Thymus (tissue), 11 donors: Measurements from ENCODE around the gene CFAP91. TPM values are rescaled to one million over a fixed set of nuclear protein-coding genes. Genes with fewer than 3 reads are reported as not detected.

Experiments
- DNase-seq, 9 donors: peaks; one replicate each; pipeline ENCODE4 v3.0.0-alpha.2; 2013; ENCODE audit warnings: low spot score in 9 of 9, low read depth in 6 of 9, missing footprints in 1 of 9
- H3K27ac ChIP-seq, 2 donors: one replicate each; pipeline ENCODE4 v1.5.1; 2013; ENCODE audit warnings: control low read depth in 1 of 2, low read depth in 1 of 2, low read length in 1 of 2, mild to moderate bottlenecking in 1 of 2, moderate library complexity in 1 of 2
- H3K27me3 ChIP-seq, 2 donors: one replicate each; pipeline ENCODE4 v1.5.1; 2013; ENCODE audit warnings: low read length in 1 of 2; ENCODE audit not compliant: control insufficient read depth in 2 of 2, insufficient read depth in 1 of 2
- H3K36me3 ChIP-seq, 2 donors: one replicate each; pipeline ENCODE4 v1.5.1; 2013; ENCODE audit warnings: low read length in 1 of 2, mild to moderate bottlenecking in 1 of 2, moderate library complexity in 1 of 2; ENCODE audit not compliant: control insufficient read depth in 2 of 2, insufficient read depth in 2 of 2
- H3K4me1 ChIP-seq, 2 donors: one replicate each; pipeline ENCODE4 v1.5.1; 2013; ENCODE audit warnings: low read length in 2 of 2; ENCODE audit not compliant: control insufficient read depth in 2 of 2, insufficient read depth in 2 of 2
- H3K4me3 ChIP-seq, 2 donors: one replicate each; pipeline ENCODE4 v1.5.1; 2013; ENCODE audit warnings: low read length in 2 of 2, control low read depth in 1 of 2, mild to moderate bottlenecking in 1 of 2
- H3K9me3 ChIP-seq, 2 donors: one replicate each; pipeline ENCODE4 v1.5.1; 2013; ENCODE audit warnings: low read length in 1 of 2, mild to moderate bottlenecking in 1 of 2; ENCODE audit not compliant: control insufficient read depth in 2 of 2, insufficient read depth in 1 of 2
- WGBS: extraction: QIAGEN DNeasy Blood & Tissue Kit; methylation state at CpG from one replicate; pipeline ENCODE4 v1.1.7; 2013; 5-methylcytosine and 5-hydroxymethylcytosine counted together
- polyA plus RNA-seq: library from polyadenylated mRNA; stranded (reverse); fragments of 200-250 nt; gene quantifications from one replicate; pipeline ENCODE4 v1.2.3, GENCODE V29; 2013
- total RNA-seq: library from RNA; stranded (reverse); fragments of 120-200 nt; gene quantifications from one replicate; pipeline ENCODE4 v1.2.4, GENCODE V29; 2013
- donor health status: healthy.

Gene CFAP91
- total and polyA plus RNA-seq, 2 donors, result 1.1 to 2.8 TPM

DNA sequence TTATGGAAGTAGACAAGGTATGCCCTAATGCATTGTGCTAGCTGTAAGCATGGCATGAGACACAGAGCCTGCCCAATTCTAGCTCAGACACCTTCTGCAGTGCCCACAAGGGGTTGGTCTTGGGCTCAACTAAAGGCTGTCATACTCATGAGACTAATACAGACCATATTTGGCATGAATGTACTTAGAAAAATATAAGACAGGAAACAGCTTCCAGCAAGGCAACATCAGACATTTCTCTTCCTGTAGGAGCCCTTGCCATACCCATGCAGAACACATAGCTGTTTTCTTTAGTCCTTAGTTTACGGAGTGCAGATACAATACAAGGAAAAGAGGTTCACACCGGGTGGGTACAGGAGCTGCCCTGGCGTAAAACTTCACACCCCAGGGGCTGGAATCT, 48.6 kb downstream of the CFAP91 start:
- Histone ChIP-seq H3K36me3 (no peaks in the 10 kb centered on the region), H3K9me3 (no peaks in the 10 kb centered on the region), H3K27ac (no peak overlapping the region), H3K27me3 (no peaks in the 10 kb centered on the region), H3K4me3 (no peak overlapping the region), H3K4me1 (no peaks in the 10 kb centered on the region)
- 94% methylated on average over 3 of the region's 3 CpGs for WGBS
- no peak for DNase-seq

Other genes with a start within 250 kb of the CFAP91 start
- 19.6 TPM for gene TMEM39A, start 239.4 kb upstream of the CFAP91 start, total RNA-seq
- gene TMEM39A, start 239.4 kb upstream of the CFAP91 start, polyA plus RNA-seq, result 10.8 TPM
- 18.3 TPM for gene POGLUT1, start 234.1 kb upstream of the CFAP91 start, total RNA-seq
- 23.6 TPM for gene POGLUT1, start 234.1 kb upstream of the CFAP91 start, polyA plus RNA-seq
- 70.6 TPM for gene TIMMDC1, start 204.5 kb upstream of the CFAP91 start, total RNA-seq
- 133 TPM for gene TIMMDC1, start 204.5 kb upstream of the CFAP91 start, polyA plus RNA-seq
- 6.2 TPM for gene CD80, start 143.4 kb upstream of the CFAP91 start, total RNA-seq
- 3.3 TPM for gene CD80, start 143.4 kb upstream of the CFAP91 start, polyA plus RNA-seq
- 2.5 TPM for gene ADPRH, start 123.5 kb upstream of the CFAP91 start, total RNA-seq
- 8.2 TPM for gene ADPRH, start 123.5 kb upstream of the CFAP91 start, polyA plus RNA-seq
- 1.1 TPM for gene PLA1A, start 105.1 kb upstream of the CFAP91 start, total RNA-seq
- gene PLA1A, start 105.1 kb upstream of the CFAP91 start, polyA plus RNA-seq, result 3.0 TPM
- gene POPDC2, start 42.4 kb upstream of the CFAP91 start, total RNA-seq, result 3.0 TPM
- gene POPDC2, start 42.4 kb upstream of the CFAP91 start, polyA plus RNA-seq, result 8.4 TPM
- 85.3 TPM for gene COX17, start 25.6 kb upstream of the CFAP91 start, total RNA-seq
- 171 TPM for gene COX17, start 25.6 kb upstream of the CFAP91 start, polyA plus RNA-seq
- gene NR1I2, start 79.1 kb downstream of the CFAP91 start, total RNA-seq, result 0.14 TPM
- 0.21 TPM for gene NR1I2, start 79.1 kb downstream of the CFAP91 start, polyA plus RNA-seq